HG02938 (cell line): ENCODE measurements around the gene MAGI3.
"Not testable (repeated sequence)": the region's sequence is repeated elsewhere in the genome, so short reads cannot be mapped to it uniquely, and the experiment has no call there.

Experiments used
- ATAC-seq: cut with Tn5 transposase; IDR thresholded peaks from one replicate; pipeline ENCODE4 v1.9.1; 2021; ENCODE audit warnings: mild to moderate bottlenecking, moderate library complexity; ENCODE audit not compliant: unreplicated experiment

The MAGI3 gene

DNA sequence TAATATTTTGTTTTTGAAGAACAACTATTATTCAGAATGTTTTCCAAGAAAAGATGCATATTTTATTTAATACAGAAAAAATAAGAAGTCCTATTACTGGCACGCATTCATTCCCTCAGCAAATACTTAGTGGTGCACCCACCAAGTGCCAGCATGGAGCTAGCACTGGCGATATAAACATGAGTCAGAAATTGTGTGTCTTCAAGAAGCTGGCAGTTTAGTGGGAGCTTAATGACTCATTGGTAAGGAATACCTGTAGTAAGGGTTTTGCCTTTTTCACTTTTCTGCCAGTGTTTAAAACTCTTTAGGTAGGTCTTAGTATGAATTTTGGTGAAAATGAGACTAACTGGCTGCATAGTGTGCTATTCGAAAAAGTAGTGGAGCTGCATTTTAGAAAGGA lies 6.3 kb downstream of the MAGI3 start:
- ATAC-seq = no peak

GRCh38 chr1:113399062-113399583 lies 8.8 kb downstream of the MAGI3 start:
- no peak for ATAC-seq

GRCh38 chr1:113401067-113401466 lies 10.8 kb downstream of the MAGI3 start:
- ATAC-seq = no peak

- ATAC-seq = no peak
Measured at GRCh38 chr1:113401728-113402127, 11.4 kb downstream of the MAGI3 start.

GRCh38 chr1:113403065-113403464 lies 12.8 kb downstream of the MAGI3 start:
- ATAC-seq = no peak

- no peak for ATAC-seq
Measured at GRCh38 chr1:113405573-113405972, 15.3 kb downstream of the MAGI3 start.

DNA sequence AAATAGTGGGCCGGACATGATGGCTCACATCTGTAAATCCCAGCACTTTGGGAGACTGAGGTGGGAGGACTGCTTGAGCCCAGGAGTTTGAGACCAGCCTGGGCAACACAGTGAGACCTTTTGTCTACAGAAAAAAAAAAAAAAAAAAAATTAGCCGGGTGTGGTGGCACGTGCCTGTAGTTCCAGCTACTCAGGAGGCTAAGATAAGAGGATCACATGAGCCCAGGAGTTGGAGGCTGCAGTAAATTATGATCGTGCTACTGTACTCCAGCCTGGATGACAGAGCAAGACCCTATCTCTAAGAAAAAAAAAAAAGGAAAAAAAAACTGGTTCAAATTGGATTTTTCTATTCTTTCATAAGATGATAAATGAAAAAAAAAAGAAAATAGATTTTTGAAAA lies 15.8 kb downstream of the MAGI3 start:
- ATAC-seq = not testable (repeated sequence)

DNA sequence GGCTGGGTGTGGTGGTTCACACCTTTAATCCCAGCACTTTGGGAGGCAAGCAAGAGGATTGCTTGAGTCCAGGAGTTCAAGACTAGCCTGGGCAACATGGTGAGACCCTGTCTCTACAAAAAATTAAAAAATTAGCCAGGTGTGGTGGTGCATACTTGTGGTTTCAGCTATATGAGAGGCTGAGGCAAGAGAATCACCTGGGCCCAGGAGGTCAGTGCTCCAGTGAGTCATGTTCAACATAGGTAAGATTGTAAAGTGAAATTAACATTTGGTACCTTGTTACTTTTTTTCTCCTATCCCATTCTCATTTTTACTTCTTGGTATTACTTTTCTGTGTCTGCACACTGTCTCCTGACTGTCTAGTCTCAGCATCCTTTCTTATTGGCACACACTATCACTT lies 19.0 kb downstream of the MAGI3 start:
- no peak for ATAC-seq

DNA sequence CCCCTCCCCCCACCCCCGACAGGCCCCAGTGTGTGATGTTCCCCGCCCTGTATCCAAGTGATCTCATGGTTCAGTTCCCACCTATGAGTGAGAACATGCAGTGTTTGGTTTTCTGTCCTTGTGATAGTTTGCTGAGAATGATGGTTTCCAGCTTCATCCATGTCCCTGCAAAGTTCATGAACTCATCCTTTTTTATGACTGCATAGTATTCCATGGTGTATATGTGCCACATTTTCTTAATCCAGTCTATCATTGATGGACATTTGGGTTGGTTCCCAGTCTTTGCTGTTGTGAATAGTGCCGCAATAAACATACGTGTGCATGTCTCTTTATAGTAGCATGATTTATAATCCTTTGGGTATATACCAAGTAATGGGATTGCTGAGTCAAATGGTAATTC lies 21.7 kb downstream of the MAGI3 start:
- not testable (repeated sequence) for ATAC-seq

DNA sequence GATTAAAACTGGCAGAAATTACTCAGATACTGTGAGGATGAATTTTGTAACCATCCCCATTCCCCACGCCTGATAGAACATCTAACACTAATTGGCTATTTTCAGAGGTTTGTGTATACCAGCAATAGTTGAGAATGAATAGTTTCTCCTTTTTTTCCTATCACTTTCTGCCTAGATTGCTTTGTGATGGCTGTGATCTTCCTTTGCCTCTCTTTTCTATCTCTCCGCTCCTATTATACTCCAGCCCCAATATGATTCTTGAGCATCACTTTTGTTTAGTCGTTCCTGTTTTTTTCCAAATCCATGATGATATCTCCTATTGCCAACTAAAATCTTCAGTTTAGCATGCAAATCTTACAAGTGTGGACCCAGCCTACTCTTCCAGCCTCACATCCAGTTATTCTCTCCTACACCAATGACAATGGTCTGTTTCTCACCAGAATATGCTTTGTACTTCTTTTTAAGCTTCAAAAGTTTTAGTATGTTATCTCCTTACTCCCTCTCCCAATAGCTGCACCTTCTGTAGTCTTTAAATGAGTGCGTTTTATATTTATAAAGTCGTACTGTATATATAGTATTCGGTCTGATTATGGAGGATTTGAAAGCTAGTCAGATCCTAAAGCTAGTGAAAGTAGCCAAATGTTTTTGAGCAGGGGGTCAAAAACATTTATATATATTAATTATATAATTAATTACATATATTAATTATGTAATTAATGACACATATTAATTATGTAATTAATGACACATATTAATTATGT lies 25.2 kb downstream of the MAGI3 start:
- ATAC-seq = no peak

DNA sequence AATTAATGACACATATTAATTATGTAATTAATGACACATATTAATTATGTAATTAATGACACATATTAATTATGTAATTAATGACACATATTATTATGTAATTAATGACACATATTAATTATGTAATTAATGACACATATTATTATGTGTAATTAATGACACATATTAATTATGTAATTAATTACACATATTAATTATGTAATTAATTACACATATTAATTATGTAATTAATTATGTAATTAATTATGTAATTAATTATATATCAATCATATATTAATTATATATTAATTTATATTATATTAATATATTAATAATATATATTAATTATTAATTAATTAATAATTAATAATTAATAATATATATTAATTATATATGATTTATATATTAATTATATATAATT lies 25.8 kb downstream of the MAGI3 start:
- ATAC-seq = not testable (repeated sequence)

DNA sequence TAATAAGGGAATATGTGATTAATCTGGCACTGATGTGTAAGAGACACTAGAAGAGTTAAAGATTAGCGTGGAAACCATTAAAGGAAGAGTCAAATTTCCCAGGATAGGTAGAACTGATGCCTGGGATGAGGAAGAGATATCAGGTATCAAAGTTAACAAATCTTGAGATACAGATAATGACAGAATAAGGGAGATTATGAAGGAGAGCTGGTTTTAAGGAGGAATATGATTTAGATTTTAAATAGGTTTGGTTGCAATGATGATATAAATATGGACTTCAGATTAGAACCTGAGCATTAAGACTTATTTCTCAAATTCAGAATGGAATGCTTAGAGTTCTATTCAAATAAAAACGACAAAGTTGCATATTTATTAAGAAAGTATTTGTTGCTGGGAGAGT lies 26.2 kb downstream of the MAGI3 start:
- ATAC-seq = no peak

GRCh38 chr1:113422315-113423068 lies 32.2 kb downstream of the MAGI3 start:
- no peak for ATAC-seq

DNA sequence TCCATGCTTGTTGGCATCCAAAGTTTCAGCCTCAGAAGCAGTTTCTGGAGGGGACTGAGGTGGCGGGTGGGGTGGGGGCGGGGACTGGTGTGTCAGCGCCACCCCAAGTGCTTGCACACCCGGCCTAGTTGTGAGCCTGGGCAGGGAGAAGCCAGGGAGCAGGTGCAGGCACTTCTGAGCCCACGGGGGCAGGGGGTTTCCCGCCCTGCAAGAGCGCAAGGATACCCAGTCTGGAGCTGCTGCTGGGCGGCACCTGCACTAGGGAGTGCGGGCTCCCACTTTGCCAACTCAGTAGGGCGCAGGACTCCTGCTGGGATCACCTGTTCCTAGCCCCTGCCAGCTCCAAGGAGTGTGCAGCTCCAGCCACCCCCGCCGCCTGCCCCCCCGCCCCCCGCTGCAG lies 33.5 kb downstream of the MAGI3 start:
- no peak for ATAC-seq

DNA sequence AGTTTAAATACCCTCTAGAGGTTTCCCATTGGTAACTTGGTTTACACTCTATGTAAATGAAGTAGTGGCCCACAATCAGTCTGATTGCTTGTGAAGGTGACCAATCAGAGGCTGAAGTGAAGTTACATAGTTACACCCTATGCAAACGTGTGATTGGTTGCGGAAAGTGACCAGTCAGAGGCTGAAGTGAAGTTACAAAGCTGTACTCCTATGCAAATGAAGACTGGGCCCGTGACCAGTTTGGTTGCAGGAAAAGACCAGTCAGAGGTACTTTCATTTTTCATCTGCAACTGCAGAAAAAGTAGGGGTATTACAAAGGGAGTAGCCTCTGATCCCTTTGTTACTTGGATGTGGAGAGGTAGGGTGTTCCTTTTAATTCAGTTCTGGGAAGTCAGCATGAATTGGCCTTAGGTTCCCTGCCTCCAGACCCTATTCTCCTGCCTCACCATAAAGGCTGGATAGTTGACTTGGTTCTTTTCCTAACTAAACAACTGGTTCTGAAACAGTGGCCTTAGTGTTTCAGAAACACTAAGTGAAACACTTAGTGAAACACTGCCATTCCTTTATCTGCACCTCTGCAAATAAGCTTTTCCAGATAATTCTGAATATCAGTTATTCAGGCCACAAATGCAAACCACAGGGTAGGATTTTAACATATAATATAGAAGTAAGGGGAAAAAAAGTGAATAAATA lies 39.3 kb downstream of the MAGI3 start:
- no peak for ATAC-seq

- no peak for ATAC-seq
Measured at GRCh38 chr1:113433184-113433583, 42.9 kb downstream of the MAGI3 start.

- ATAC-seq = no peak
Measured at GRCh38 chr1:113434081-113434873, 44.0 kb downstream of the MAGI3 start.

GRCh38 chr1:113434874-113435175 lies 44.5 kb downstream of the MAGI3 start:
- no peak for ATAC-seq

DNA sequence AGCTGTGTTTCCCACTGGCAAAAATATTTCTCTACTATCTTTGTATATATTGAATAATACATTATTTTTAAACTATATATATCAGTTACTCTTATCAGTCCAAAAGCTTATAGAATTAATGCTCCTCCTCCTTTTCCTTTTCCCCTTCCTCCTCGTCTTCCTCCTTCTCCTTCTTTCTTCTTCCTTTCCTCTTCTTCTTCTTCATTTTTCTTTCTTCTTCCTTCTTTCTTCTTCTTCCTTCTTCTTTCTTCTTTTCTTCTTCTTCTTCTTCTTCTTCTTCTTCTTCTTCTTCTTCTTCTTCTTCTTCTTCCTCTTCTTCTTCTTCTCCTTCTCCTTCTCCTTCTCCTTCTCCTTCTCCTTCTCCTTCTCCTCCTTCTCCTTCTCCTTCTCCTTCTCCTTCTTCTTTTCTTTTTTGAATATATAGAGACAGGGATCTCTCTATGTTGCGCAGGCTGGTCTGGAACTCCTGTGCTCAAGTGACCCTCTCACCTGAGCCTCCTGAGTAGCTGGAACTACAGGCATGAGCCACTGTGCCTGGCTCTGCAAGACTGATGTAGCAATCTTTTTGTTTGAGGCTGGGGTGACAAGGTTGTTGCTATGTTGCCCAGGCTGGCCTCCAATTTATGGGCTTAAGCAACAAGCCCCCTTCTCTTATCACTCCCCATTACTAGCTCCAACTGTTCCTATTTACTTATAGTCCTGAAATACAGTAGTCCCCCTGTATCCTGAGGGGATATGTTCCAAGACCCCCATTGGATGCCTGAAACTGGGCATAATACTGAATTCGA lies 47.4 kb downstream of the MAGI3 start:
- ATAC-seq = no peak
